Pancreas (tissue), 10 donors: Measurements from ENCODE around the gene ALCAM. TPM values are rescaled to one million over a fixed set of nuclear protein-coding genes. Genes with fewer than 3 reads are reported as not detected.

Source experiments
- ATAC-seq, 4 donors: fragments of 200-7000 bp; cut with Tn5 transposase; one replicate each; pipeline versions ENCODE4 v1.8.0 to v1.9.1; 2020; ENCODE audit warnings: mild to moderate bottlenecking in 4 of 4, moderate library complexity in 4 of 4
- DNase-seq, 6 donors: peaks; one replicate each; pipeline ENCODE4 v3.0.0-alpha.2; 2020
- FAIRE-seq: peaks from 2 replicates; lab custom pipeline; 2012; peaks lifted over from hg19 to GRCh38; lab: Jason Lieb, UNC
- H3K27ac ChIP-seq, 4 donors: fragments of 200-600 bp; sonication (generic); 1 replicate in 3 of 4; 2 replicates in 1 of 4; pipeline versions ENCODE4 v1.5.0 to v1.8.0; 2020
- H3K27me3 ChIP-seq, 4 donors: fragments of 200-600 bp; one replicate each; pipeline ENCODE4 v1.8.0; 2021
- H3K36me3 ChIP-seq, 3 donors: fragments of 200-600 bp; sonication (generic) in 1 of 3; one replicate each; pipeline versions ENCODE4 v1.5.0 to v1.8.0; 2020 to 2021
- H3K4me1 ChIP-seq, 3 donors: fragments of 200-600 bp; one replicate each; pipeline ENCODE4 v1.8.0; 2021
- H3K4me3 ChIP-seq, 4 donors: fragments of 200-600 bp; sonication (generic) in 2 of 4; one replicate each; pipeline versions ENCODE4 v1.5.0 to v1.8.0; 2020 to 2021
- H3K9me3 ChIP-seq, 4 donors: fragments of 200-600 bp; one replicate each; pipeline ENCODE4 v1.8.0; 2021
- CTCF ChIP-seq, 4 donors: fragments of 200-600 bp; sonication (generic) in 3 of 4; IDR thresholded peaks; one replicate each; pipeline versions ENCODE4 v1.5.0 to v1.8.0; 2021; ENCODE audit warnings: antibody characterized with exemption in 4 of 4
- WGBS, 2 donors: extraction: QIAGEN DNeasy Blood & Tissue Kit; methylation state at CpG; one replicate each; pipeline ENCODE4 v1.1.7; 2013; 5-methylcytosine and 5-hydroxymethylcytosine counted together
- intact Hi-C, 3 donors: fragments of 100-400 bp; cut with DNase I; formaldehyde crosslinking; loops; one replicate each; pipeline versions ENCODE4 v1.11.1 to v1.14.2; 2022
- polyA plus RNA-seq, 2 donors: library from polyadenylated mRNA; stranded (reverse); fragments of 200-250 nt; gene quantifications; one replicate each; pipeline ENCODE4 v1.2.3, GENCODE V29; 2013
- total RNA-seq, 6 donors: library from RNA; stranded (reverse); fragmentation: NEBNext Ultra II Directional in 4 of 6; extraction: Animal tissue kit (Norgen Biotek cat#: 25700) in 4 of 6; gene quantifications; one replicate each; pipeline versions ENCODE4 v1.2.1 to v1.2.4, GENCODE V29; 2021 to 2023
- donor health status: healthy with polysubstance abuse.
- donor health status: DM: no; HTN: no; CAD: no; lungs with moderate emphysema.
- donor health status: DM: no; HTN: no; CAD: no.
- donor health status: control.
- donor health status: control.
- donor health status: Bipolar disorder and iron deficiency.
- donor health status: DM: yes; HTN: yes; CAD: no.
- donor health status: DM: no; HTN: no; CAD: no.
- donor health status: DM: no; HTN: no; CAD: no.
- donor health status: DM: yes; HTN: yes; CAD: no.

Gene ALCAM
- total and polyA plus RNA-seq, 8 donors: 14.4 to 42.1 (median 27.6) TPM

- WGBS, 2 donors: 48 to 77% methylated on average over 2 of the region's 2 CpGs
- H3K4me3 ChIP-seq: no peak overlapping the region
- intact Hi-C loops: no loop called here
- H3K4me1 ChIP-seq: peaks cover 7 to 12% (median 12%) of the 10 kb centered on the region in 3 donors
- no peaks in the 10 kb centered on the region for H3K27me3 ChIP-seq
- no peaks in the 10 kb centered on the region for H3K9me3 ChIP-seq
- no peak for DNase-seq
- ATAC-seq: no peak
- H3K36me3 ChIP-seq: no peaks in the 10 kb centered on the region
- H3K27ac ChIP-seq: no peak overlapping the region
- TF ChIP-seq CTCF (IDR thresholded peaks at IDR 0.05): no peak
- no peak for FAIRE-seq
Observed at GRCh38 chr3:105424412-105425152, 57.9 kb downstream of the ALCAM start.

GRCh38 chr3:105425153-105425502 lies 58.4 kb downstream of the ALCAM start:
- no peaks in the 10 kb centered on the region for H3K27me3 ChIP-seq
- no peaks in the 10 kb centered on the region for H3K9me3 ChIP-seq
- H3K27ac ChIP-seq: no peak overlapping the region
- no peaks in the 10 kb centered on the region for H3K36me3 ChIP-seq
- no peak overlapping the region for H3K4me3 ChIP-seq
- 81 to 83% methylated on average over 4 of the region's 4 CpGs for WGBS, 2 donors
- intact Hi-C loops: no loop called here
- H3K4me1 ChIP-seq: peaks cover 8 to 18% (median 13%) of the 10 kb centered on the region in 3 donors
- TF ChIP-seq CTCF (IDR thresholded peaks at IDR 0.05): no peak
- no peak for FAIRE-seq
- no peak for ATAC-seq
- no peak for DNase-seq

GRCh38 chr3:105427332-105427731 lies 60.6 kb downstream of the ALCAM start:
- no peaks in the 10 kb centered on the region for H3K36me3 ChIP-seq
- TF ChIP-seq CTCF (IDR thresholded peaks at IDR 0.05): no peak
- no peaks in the 10 kb centered on the region for H3K27me3 ChIP-seq
- DNase-seq (no peak), ATAC-seq (no peak), FAIRE-seq (no peak)
- intact Hi-C loops: no loop called here
- no peak overlapping the region for H3K27ac ChIP-seq
- 97 to 100% methylated on average over 1 of the region's 1 CpG for WGBS, 2 donors
- no peaks in the 10 kb centered on the region for H3K9me3 ChIP-seq
- peaks cover 8 to 19% (median 13%) of the 10 kb centered on the region in 3 donors for H3K4me1 ChIP-seq
- no peak overlapping the region for H3K4me3 ChIP-seq

GRCh38 chr3:105429034-105429762 lies 62.5 kb downstream of the ALCAM start:
- no peak for ATAC-seq
- Histone ChIP-seq H3K27me3 (no peaks in the 10 kb centered on the region), H3K9me3 (no peaks in the 10 kb centered on the region), H3K36me3 (no peaks in the 10 kb centered on the region), H3K27ac (no peak overlapping the region), H3K4me1 (peaks cover 8 to 19% (median 13%) of the 10 kb centered on the region in 3 donors), H3K4me3 (no peak overlapping the region)
- TF ChIP-seq CTCF (IDR thresholded peaks at IDR 0.05): no peak
- intact Hi-C loops: no loop called here
- no peak for DNase-seq
- FAIRE-seq: peak; percentile 5

- TF ChIP-seq CTCF (IDR thresholded peaks at IDR 0.05): no peak
- Histone ChIP-seq H3K9me3 (no peaks in the 10 kb centered on the region), H3K27ac (no peak overlapping the region), H3K36me3 (no peaks in the 10 kb centered on the region), H3K27me3 (no peaks in the 10 kb centered on the region), H3K4me1 (peaks cover 8 to 19% (median 13%) of the 10 kb centered on the region in 3 donors), H3K4me3 (no peak overlapping the region)
- intact Hi-C loops: no loop called here
- no peak for FAIRE-seq
- no peak for DNase-seq
- 95 to 97% methylated on average over 2 of the region's 2 CpGs for WGBS, 2 donors
- ATAC-seq: no peak
Observed at GRCh38 chr3:105430455-105430854, 63.7 kb downstream of the ALCAM start.
